ENCODE results near the gene CFAP92.

The CFAP92 gene

DNA sequence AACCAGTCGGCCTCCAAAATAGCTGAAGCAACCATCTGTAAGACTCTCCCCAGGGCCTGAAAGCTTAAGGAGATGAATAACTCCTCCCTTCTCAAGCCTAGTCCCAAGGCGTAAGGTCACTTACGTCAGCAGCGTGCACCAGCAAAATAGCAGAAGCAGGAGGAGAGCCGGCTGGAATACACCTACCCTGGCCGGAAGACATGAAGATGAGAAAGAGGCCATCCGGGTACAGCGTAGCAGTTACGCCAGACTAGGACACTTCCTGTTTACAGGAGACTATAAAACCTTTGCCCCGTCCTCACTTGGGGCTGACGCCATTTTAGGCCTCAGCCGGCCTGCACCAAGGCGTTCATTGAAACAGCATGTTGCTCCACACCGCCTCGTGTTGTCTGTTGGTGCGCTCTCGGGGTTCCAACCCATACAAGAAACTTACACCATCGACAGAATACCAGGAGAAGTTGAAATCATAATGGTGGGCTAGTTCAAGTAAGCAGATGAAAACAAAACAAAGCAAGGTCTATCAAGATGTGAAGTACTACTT is 2.5 kb downstream of the CFAP92 start:
- peaks cover 5% of the 10 kb centered on the region for H3K4me1 ChIP-seq (ENCODE audit: insufficient read depth, poor library complexity, severe bottlenecking)
- no peak overlapping the region for H3K27ac ChIP-seq (ENCODE audit: poor library complexity, severe bottlenecking)
- TF ChIP-seq, protein P1, sequence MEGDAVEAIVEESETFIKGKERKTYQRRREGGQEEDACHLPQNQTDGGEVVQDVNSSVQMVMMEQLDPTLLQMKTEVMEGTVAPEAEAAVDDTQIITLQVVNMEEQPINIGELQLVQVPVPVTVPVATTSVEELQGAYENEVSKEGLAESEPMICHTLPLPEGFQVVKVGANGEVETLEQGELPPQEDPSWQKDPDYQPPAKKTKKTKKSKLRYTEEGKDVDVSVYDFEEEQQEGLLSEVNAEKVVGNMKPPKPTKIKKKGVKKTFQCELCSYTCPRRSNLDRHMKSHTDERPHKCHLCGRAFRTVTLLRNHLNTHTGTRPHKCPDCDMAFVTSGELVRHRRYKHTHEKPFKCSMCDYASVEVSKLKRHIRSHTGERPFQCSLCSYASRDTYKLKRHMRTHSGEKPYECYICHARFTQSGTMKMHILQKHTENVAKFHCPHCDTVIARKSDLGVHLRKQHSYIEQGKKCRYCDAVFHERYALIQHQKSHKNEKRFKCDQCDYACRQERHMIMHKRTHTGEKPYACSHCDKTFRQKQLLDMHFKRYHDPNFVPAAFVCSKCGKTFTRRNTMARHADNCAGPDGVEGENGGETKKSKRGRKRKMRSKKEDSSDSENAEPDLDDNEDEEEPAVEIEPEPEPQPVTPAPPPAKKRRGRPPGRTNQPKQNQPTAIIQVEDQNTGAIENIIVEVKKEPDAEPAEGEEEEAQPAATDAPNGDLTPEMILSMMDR (IDR thresholded peaks at IDR 0.05; ENCODE audit: poor library complexity, severe bottlenecking), result no peak
- ATAC-seq (ENCODE audit: low read depth), result no peak
- DNase-seq (ENCODE audit: low spot score), result no peak
- H3K9me3 ChIP-seq (ENCODE audit: severe bottlenecking), result no peaks in the 10 kb centered on the region
- H3K36me3 ChIP-seq (ENCODE audit: low read depth), result no peaks in the 10 kb centered on the region
- H3K4me3 ChIP-seq (ENCODE audit: severe bottlenecking), result no peak overlapping the region
- no peaks in the 10 kb centered on the region for H3K27me3 ChIP-seq (ENCODE audit: insufficient read depth, poor library complexity, severe bottlenecking)

DNA sequence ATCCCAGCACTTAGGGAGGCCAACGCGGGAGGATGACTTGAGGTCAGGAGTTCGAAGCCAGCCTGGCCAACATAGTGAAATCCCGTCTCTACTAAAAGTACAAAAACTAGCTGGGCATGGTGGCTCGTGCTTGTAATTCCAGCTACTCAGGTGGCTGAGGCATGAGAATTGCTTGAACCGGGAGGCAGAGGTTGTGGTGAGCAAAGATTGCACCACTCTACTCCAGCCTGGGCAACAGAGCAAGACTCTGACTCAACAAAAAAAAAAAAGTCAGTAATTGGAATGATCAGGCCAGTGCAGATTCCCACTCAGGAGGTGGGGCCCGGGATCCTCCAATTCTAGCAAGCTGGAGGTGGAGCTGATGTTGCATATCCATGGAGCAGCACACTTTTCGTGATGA is 5.6 kb downstream of the CFAP92 start:
- ATAC-seq (ENCODE audit: low read depth) (no peak), DNase-seq (ENCODE audit: low spot score) (no peak)
- Histone ChIP-seq H3K4me1 (ENCODE audit: insufficient read depth, poor library complexity, severe bottlenecking) (peaks cover 11% of the 10 kb centered on the region), H3K9me3 (ENCODE audit: severe bottlenecking) (no peaks in the 10 kb centered on the region), H3K36me3 (ENCODE audit: low read depth) (no peaks in the 10 kb centered on the region), H3K4me3 (ENCODE audit: severe bottlenecking) (no peak overlapping the region), H3K27me3 (ENCODE audit: insufficient read depth, poor library complexity, severe bottlenecking) (no peaks in the 10 kb centered on the region), H3K27ac (ENCODE audit: poor library complexity, severe bottlenecking) (no peak overlapping the region)
- TF ChIP-seq, protein P1 (IDR thresholded peaks at IDR 0.05; ENCODE audit: poor library complexity, severe bottlenecking), result no peak

DNA sequence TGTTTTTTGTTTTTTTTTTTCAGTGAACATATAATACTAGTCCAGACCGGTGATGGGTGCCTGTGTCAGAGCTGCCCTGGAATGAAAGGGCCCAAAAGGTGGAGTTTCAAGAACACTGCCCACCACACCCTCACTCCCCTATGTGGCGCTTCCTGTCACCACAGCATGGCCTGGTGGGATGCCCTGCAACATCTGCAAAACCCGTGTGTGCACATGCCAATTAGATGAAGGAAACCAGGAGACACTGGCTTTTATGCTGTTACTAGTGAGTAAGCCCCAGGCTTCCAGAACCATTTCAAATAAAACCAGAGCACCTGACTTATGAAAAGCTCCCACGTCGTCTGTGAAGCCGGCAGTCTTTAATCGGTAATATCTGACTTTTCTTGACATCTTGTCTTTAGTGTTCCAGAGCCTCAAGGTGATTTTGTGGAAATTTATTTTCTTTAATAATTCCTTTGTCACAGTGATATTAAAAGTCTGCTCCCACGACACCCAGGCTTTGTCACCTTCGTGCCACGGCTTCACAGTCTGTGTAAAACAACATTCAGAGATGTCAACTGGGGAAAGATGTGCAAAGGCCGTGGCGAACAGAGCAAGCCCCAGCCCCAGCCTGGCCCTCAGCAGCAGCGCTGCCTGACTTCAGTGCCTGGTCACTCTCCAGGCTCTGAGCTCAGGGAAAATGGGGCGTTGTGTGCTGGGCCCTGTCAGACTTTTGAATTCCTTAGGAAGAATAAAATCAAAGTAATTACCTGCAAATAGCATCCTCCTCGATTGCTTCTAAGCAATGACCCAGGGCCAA is 6.4 kb downstream of the CFAP92 start:
- no peak for ATAC-seq (ENCODE audit: low read depth)
- Histone ChIP-seq H3K9me3 (ENCODE audit: severe bottlenecking) (no peaks in the 10 kb centered on the region), H3K36me3 (ENCODE audit: low read depth) (no peaks in the 10 kb centered on the region), H3K4me3 (ENCODE audit: severe bottlenecking) (no peak overlapping the region), H3K4me1 (ENCODE audit: insufficient read depth, poor library complexity, severe bottlenecking) (peaks cover 9% of the 10 kb centered on the region), H3K27me3 (ENCODE audit: insufficient read depth, poor library complexity, severe bottlenecking) (no peaks in the 10 kb centered on the region), H3K27ac (ENCODE audit: poor library complexity, severe bottlenecking) (no peak overlapping the region)
- no peak for DNase-seq (ENCODE audit: low spot score)
- TF ChIP-seq, protein P1 (IDR thresholded peaks at IDR 0.05; ENCODE audit: poor library complexity, severe bottlenecking), result no peak

DNA sequence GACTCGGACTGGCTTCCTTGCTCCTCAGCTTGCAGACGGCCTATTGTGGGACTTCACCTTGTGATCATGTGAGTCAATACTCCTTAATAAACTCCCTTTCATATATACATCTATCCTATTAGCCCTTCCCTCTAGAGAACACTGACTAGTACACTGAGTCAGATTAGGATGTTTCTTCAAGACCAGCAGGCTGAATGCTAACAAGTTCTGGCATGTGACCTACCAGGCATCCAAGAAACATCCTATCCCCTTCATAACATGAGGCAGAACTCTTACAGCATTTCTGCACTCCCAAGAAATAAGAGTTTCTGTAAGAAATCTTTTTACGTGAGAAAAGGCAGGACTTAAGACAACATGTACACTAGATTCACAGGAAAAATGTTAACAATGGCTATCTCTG is 9.3 kb downstream of the CFAP92 start:
- ATAC-seq (ENCODE audit: low read depth), result peak; percentile 99
- Histone ChIP-seq H3K4me1 (ENCODE audit: insufficient read depth, poor library complexity, severe bottlenecking) (peaks cover 9% of the 10 kb centered on the region), H3K36me3 (ENCODE audit: low read depth) (no peaks in the 10 kb centered on the region), H3K9me3 (ENCODE audit: severe bottlenecking) (no peaks in the 10 kb centered on the region), H3K27me3 (ENCODE audit: insufficient read depth, poor library complexity, severe bottlenecking) (no peaks in the 10 kb centered on the region), H3K4me3 (ENCODE audit: severe bottlenecking) (no peak overlapping the region), H3K27ac (ENCODE audit: poor library complexity, severe bottlenecking) (peak overlapping the region; percentile 3)
- TF ChIP-seq, protein P1 (IDR thresholded peaks at IDR 0.05; ENCODE audit: poor library complexity, severe bottlenecking), result no peak
- no peak for DNase-seq (ENCODE audit: low spot score)

Data from RWPE2 (cell line).